Measurements from ENCODE around the gene FJX1. TPM values are rescaled to one million over a fixed set of nuclear protein-coding genes. Genes with fewer than 3 reads are reported as not detected.
"Not testable (repeated sequence)": the region's sequence is repeated elsewhere in the genome, so short reads cannot be mapped to it uniquely, and the experiment has no call there.

The FJX1 gene
- total and polyA plus RNA-seq, 12 donors = 0.57 to 4.7 (median 1.5) TPM

GRCh38 chr11:35667257-35667656 is 49.0 kb downstream of the FJX1 start:
- H3K27ac ChIP-seq = no peak overlapping the region
- H3K4me3 ChIP-seq = no peak overlapping the region
- TF ChIP-seq, protein P1, sequence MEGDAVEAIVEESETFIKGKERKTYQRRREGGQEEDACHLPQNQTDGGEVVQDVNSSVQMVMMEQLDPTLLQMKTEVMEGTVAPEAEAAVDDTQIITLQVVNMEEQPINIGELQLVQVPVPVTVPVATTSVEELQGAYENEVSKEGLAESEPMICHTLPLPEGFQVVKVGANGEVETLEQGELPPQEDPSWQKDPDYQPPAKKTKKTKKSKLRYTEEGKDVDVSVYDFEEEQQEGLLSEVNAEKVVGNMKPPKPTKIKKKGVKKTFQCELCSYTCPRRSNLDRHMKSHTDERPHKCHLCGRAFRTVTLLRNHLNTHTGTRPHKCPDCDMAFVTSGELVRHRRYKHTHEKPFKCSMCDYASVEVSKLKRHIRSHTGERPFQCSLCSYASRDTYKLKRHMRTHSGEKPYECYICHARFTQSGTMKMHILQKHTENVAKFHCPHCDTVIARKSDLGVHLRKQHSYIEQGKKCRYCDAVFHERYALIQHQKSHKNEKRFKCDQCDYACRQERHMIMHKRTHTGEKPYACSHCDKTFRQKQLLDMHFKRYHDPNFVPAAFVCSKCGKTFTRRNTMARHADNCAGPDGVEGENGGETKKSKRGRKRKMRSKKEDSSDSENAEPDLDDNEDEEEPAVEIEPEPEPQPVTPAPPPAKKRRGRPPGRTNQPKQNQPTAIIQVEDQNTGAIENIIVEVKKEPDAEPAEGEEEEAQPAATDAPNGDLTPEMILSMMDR (IDR thresholded peaks at IDR 0.05) = no peak
- peaks cover 0 to 48% (median 40%) of the 10 kb centered on the region in 9 donors for H3K4me1 ChIP-seq
- 96 to 100% methylated on average over 1 of the region's 1 CpG for WGBS, 2 donors
- DNase-seq (no peak), ATAC-seq (no peak)
- H3K36me3 ChIP-seq = peaks cover 0 to 37% (median 3%) of the 10 kb centered on the region in 9 donors
- H3K27me3 ChIP-seq = no peaks in the 10 kb centered on the region
- intact Hi-C loops (cut with DNase I) = loop anchor here in 1 of 10 donors (10.0 kb wide), 1 partner anchor 148 kb away; no protein-coding TSS in a partner anchor
- H3K9me3 ChIP-seq = peaks cover 0 to 53% (median 29%) of the 10 kb centered on the region in 11 donors

DNA sequence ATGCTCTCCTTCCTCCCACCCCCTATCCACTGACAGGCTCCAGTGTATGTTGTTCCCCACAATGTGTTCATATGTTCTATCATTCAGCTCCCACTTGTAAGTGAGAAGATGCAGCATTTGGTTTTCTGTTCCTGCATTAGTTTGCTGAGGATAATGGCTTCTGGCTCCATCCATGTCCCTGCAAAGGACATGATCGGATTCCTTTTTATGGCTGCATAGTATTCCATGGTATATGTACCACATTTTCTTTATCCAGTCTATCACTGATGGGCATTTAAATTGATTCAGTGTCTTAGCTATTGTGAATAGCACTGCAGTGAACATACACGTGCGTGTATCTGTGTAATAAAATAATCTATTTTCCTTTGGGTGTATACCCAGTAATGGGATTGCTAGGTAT is 50.1 kb downstream of the FJX1 start:
- peaks cover 0 to 54% (median 41%) of the 10 kb centered on the region in 9 donors for H3K4me1 ChIP-seq
- WGBS, 2 donors = 97 to 98% methylated on average over 3 of the region's 3 CpGs
- peaks cover 0 to 37% (median 3%) of the 10 kb centered on the region in 9 donors for H3K36me3 ChIP-seq
- H3K27me3 ChIP-seq, DNase-seq, H3K27ac ChIP-seq, ATAC-seq, H3K4me3 ChIP-seq: not testable (repeated sequence)
- intact Hi-C loops (cut with DNase I) = loop anchor here in 1 of 10 donors (10.0 kb wide), 1 partner anchor 146 kb away; no protein-coding TSS in a partner anchor
- H3K9me3 ChIP-seq = peaks cover 0 to 52% (median 29%) of the 10 kb centered on the region in 11 donors

Other genes with a start within 250 kb of the FJX1 start
- gene SLC1A2, start 198.9 kb upstream of the FJX1 start, total RNA-seq = 10 to 100 TPM in 2 of 10 donors, 1 to 10 TPM in 8; 2.8 to 25.8 (median 3.8) TPM
- 1 to 10 TPM in 1 of 2 donors, under 1 TPM in 1; 0.29 to 2.3 TPM for gene SLC1A2, start 198.9 kb upstream of the FJX1 start, polyA plus RNA-seq
- 10 to 100 TPM in 2 of 10 donors, 1 to 10 TPM in 8; 2.7 to 13.8 (median 5.7) TPM for gene PAMR1, start 92.8 kb upstream of the FJX1 start, total RNA-seq
- 1 to 10 TPM; 3.7 to 5.7 TPM for gene PAMR1, start 92.8 kb upstream of the FJX1 start, polyA plus RNA-seq
- 10 to 100 TPM; 37.7 to 59.2 (median 46.8) TPM for gene TRIM44, start 44.3 kb downstream of the FJX1 start, total RNA-seq
- 1 to 10 TPM; 6.4 to 9.0 TPM for gene TRIM44, start 44.3 kb downstream of the FJX1 start, polyA plus RNA-seq

All from heart right ventricle (tissue), 16 donors.